Breast epithelium (tissue), 4 donors: ENCODE data around the gene CHRNA1. TPM values are rescaled to one million over a fixed set of nuclear protein-coding genes. Genes with fewer than 3 reads are reported as not detected.

ENCODE experiments used
- DNase-seq, 2 donors: peaks; one replicate each; pipeline ENCODE4 v3.0.0-alpha.2; 2019; ENCODE audit warnings: low spot score in 2 of 2
- H3K27ac ChIP-seq, 2 donors: fragments of 200-600 bp; sonication (generic) in 1 of 2; one replicate each; pipeline ENCODE4 v1.5.1; 2016 to 2019; ENCODE audit warnings: mild to moderate bottlenecking in 1 of 2
- H3K27me3 ChIP-seq, 2 donors: fragments of 200-600 bp; sonication (generic) in 1 of 2; one replicate each; pipeline versions ENCODE4 v1.5.1 to v1.6.0; 2017 to 2019; ENCODE audit warnings: control low read depth in 1 of 2, mild to moderate bottlenecking in 1 of 2
- H3K36me3 ChIP-seq: fragments of 200-600 bp; one replicate; pipeline ENCODE4 v1.5.1; 2019
- H3K4me1 ChIP-seq, 2 donors: fragments of 200-600 bp; sonication (generic); one replicate each; pipeline ENCODE4 v1.5.1; 2016 to 2019; ENCODE audit warnings: control low read depth in 1 of 2
- H3K4me3 ChIP-seq, 3 donors: fragments of 200-600 bp; sonication (generic); 1 replicate in 2 of 3; 2 replicates in 1 of 3; pipeline ENCODE4 v1.5.1; 2016 to 2019; ENCODE audit warnings: mild to moderate bottlenecking in 3 of 3, moderate library complexity in 2 of 3
- H3K9me3 ChIP-seq, 2 donors: fragments of 200-600 bp; sonication (generic) in 1 of 2; one replicate each; pipeline ENCODE4 v1.5.1; 2016 to 2019; ENCODE audit warnings: control low read depth in 1 of 2
- CTCF ChIP-seq, 3 donors: fragments of 450-650 bp; IDR thresholded peaks; one replicate each; pipeline ENCODE4 v1.5.1; 2016 to 2017; ENCODE audit warnings: antibody characterized with exemption in 3 of 3, mild to moderate bottlenecking in 3 of 3, moderate library complexity in 3 of 3
- POLR2A ChIP-seq: fragments of 450-650 bp; IDR thresholded peaks from one replicate; pipeline ENCODE4 v1.6.1; 2016; ENCODE audit warnings: antibody characterized with exemption, mild to moderate bottlenecking, moderate library complexity
- POLR2AphosphoS5 ChIP-seq, 3 donors: sonication (generic); formaldehyde crosslinking; IDR thresholded peaks; one replicate each; pipeline ENCODE4 v1.6.1; 2017; ENCODE audit warnings: antibody characterized with exemption in 3 of 3
- intact Hi-C: fragments of 100-400 bp; cut with DNase I; formaldehyde crosslinking; loops from one replicate; pipeline ENCODE4 v1.15.1; 2023; ENCODE audit warnings: low total_unique reads
- total RNA-seq, 3 donors: library from RNA; depleted of rRNA; stranded (reverse); fragments of >200 nt; gene quantifications; one replicate each; pipeline ENCODE4 v1.1.0, GENCODE V29; 2016

The CHRNA1 gene
- total RNA-seq, 3 donors from 2014 or later, result 8.2 TPM; not detected in 2

- Histone ChIP-seq H3K4me1 (no peaks in the 10 kb centered on the region), H3K4me3 (no peak overlapping the region), H3K36me3 (no peaks in the 10 kb centered on the region), H3K27me3 (no peaks in the 10 kb centered on the region), H3K9me3 (no peaks in the 10 kb centered on the region), H3K27ac (peak overlapping the region in 1 of 2 donors; percentile 21)
- DNase-seq, result no peak
- intact Hi-C loops, result no loop called here
- TF ChIP-seq CTCF (IDR thresholded peaks at IDR 0.05), result no peak
- no peak for TF ChIP-seq POLR2AphosphoS5 (IDR thresholded peaks at IDR 0.05)
- no peak for TF ChIP-seq POLR2A
Observed at GRCh38 chr2:174787487-174788205, 23.4 kb upstream of the CHRNA1 start.

GRCh38 chr2:174786066-174786725, 21.9 kb upstream of the CHRNA1 start:
- H3K27me3 ChIP-seq, result no peaks in the 10 kb centered on the region
- H3K27ac ChIP-seq, result peak overlapping the region; percentile 63 to 75
- H3K4me3 ChIP-seq, result no peak overlapping the region
- no peaks in the 10 kb centered on the region for H3K36me3 ChIP-seq
- H3K4me1 ChIP-seq, result no peaks in the 10 kb centered on the region
- intact Hi-C loops, result no loop called here
- H3K9me3 ChIP-seq, result no peaks in the 10 kb centered on the region
- TF ChIP-seq POLR2A, result no peak
- no peak for TF ChIP-seq POLR2AphosphoS5 (IDR thresholded peaks at IDR 0.05)
- no peak for TF ChIP-seq CTCF (IDR thresholded peaks at IDR 0.05)
- no peak for DNase-seq

DNA sequence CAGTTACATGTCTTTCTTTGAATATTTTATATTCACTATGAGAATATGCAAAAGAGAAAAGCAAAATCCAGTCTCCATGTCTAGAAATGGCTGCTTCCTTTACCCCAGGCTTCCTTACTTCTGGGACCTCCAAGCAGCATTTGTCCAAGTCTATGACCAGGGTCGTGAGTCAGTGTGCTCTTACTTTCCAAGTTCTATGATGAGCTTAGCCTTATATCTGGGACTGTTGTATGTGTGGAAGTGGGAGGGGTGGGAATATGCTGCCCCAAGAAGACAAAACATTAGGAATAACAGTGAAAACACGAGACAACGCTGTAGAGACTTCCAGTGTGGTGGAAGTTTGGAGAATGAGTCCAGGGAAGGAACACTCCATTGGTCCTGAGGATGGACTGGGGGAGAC, 21.2 kb upstream of the CHRNA1 start:
- no peaks in the 10 kb centered on the region for H3K9me3 ChIP-seq
- no peaks in the 10 kb centered on the region for H3K4me1 ChIP-seq
- H3K4me3 ChIP-seq, result no peak overlapping the region
- no peaks in the 10 kb centered on the region for H3K36me3 ChIP-seq
- DNase-seq, result no peak
- H3K27ac ChIP-seq, result peak overlapping the region; percentile 63 to 68
- TF ChIP-seq POLR2AphosphoS5 (IDR thresholded peaks at IDR 0.05) (no peak), POLR2A (no peak), CTCF (IDR thresholded peaks at IDR 0.05) (no peak)
- intact Hi-C loops, result no loop called here
- no peaks in the 10 kb centered on the region for H3K27me3 ChIP-seq

- intact Hi-C loops, result no loop called here
- no peak for DNase-seq
- Histone ChIP-seq H3K4me3 (no peak overlapping the region), H3K27ac (no peak overlapping the region), H3K27me3 (no peaks in the 10 kb centered on the region), H3K9me3 (no peaks in the 10 kb centered on the region), H3K4me1 (no peaks in the 10 kb centered on the region), H3K36me3 (no peaks in the 10 kb centered on the region)
- TF ChIP-seq POLR2A, result no peak
Observed at GRCh38 chr2:174784909-174785308, 20.6 kb upstream of the CHRNA1 start.

DNA sequence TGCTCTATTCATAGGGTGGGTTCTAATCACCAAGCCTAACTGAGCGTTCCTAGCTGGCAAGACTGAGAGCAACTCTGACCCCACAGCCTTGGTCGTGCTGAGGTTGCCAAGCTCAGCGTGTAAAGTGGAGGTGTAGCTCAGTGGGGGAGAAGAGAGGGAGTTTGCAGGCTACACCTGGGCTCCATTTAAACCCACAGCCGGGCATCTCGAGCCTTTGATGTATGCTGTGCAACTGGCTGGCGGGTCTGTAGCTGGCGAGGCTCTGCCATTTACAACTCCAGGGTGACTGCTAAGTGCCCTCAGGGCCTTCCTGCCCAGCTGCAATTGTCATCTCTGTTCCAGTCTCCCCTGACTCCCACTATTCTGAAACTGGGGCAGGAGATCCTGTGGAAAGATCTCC, 20.0 kb upstream of the CHRNA1 start:
- Histone ChIP-seq H3K4me3 (no peak overlapping the region), H3K27me3 (no peaks in the 10 kb centered on the region), H3K9me3 (no peaks in the 10 kb centered on the region), H3K4me1 (no peaks in the 10 kb centered on the region), H3K27ac (no peak overlapping the region), H3K36me3 (no peaks in the 10 kb centered on the region)
- TF ChIP-seq CTCF (IDR thresholded peaks at IDR 0.05), result no peak
- DNase-seq, result no peak
- intact Hi-C loops, result no loop called here
